NCI-H1930 (cell line): ENCODE data around the gene ZNF330.

Experiments
- DNase-seq, 2 experiments: peaks; one replicate each; lab custom pipeline; 2025; lab: John Stamatoyannopoulos, UW

Gene ZNF330

GRCh38 chr4:141233673-141234072 is 13.0 kb downstream of the ZNF330 start:
- no peak for DNase-seq

- no peak for DNase-seq
Measured at GRCh38 chr4:141238186-141238585, 17.5 kb downstream of the ZNF330 start.

GRCh38 chr4:141240259-141240658 is 19.6 kb downstream of the ZNF330 start:
- DNase-seq, result no peak

- DNase-seq, result no peak
Measured at GRCh38 chr4:141240671-141241070, 20.0 kb downstream of the ZNF330 start.

GRCh38 chr4:141241986-141242385 is 21.3 kb downstream of the ZNF330 start:
- DNase-seq, result no peak

- DNase-seq, result no peak
Measured at GRCh38 chr4:141244419-141244818, 23.7 kb downstream of the ZNF330 start.

- DNase-seq, result no peak
Measured at GRCh38 chr4:141246243-141246642, 25.5 kb downstream of the ZNF330 start.

GRCh38 chr4:141246683-141247429 is 26.2 kb downstream of the ZNF330 start:
- DNase-seq, result no peak

- no peak for DNase-seq
Measured at GRCh38 chr4:141247430-141247780, 26.7 kb downstream of the ZNF330 start.

- DNase-seq, result no peak
Measured at GRCh38 chr4:141248029-141248428, 27.3 kb downstream of the ZNF330 start.

- DNase-seq, result no peak
Measured at GRCh38 chr4:141248486-141248885, 27.8 kb downstream of the ZNF330 start.

GRCh38 chr4:141254326-141254725 is 33.6 kb downstream of the ZNF330 start:
- no peak for DNase-seq

GRCh38 chr4:141255016-141255415 is 34.3 kb downstream of the ZNF330 start:
- no peak for DNase-seq

GRCh38 chr4:141258558-141258957 is 37.9 kb downstream of the ZNF330 start:
- no peak for DNase-seq

GRCh38 chr4:141275834-141276233 is 55.1 kb downstream of the ZNF330 start:
- no peak for DNase-seq

- no peak for DNase-seq
Measured at GRCh38 chr4:141283152-141283551, 62.5 kb downstream of the ZNF330 start.

GRCh38 chr4:141283563-141283962 is 62.9 kb downstream of the ZNF330 start:
- DNase-seq, result no peak
